ENCODE data around the gene CXXC4.

The CXXC4 gene

GRCh38 chr4:104451573-104451972 lies 43.1 kb downstream of the CXXC4 start:
- Histone ChIP-seq H3K27me3 (ENCODE audit: control insufficient read depth in 1 of 2, insufficient read depth in 2 of 2, low read length in 2 of 2) (no peaks in the 10 kb centered on the region), H3K27ac (ENCODE audit: low read length) (no peak overlapping the region), H3K4me3 (ENCODE audit: low read length in 2 of 2) (no peak overlapping the region), H3K9ac (ENCODE audit: low read length in 2 of 2) (no peak overlapping the region), H3K9me3 (ENCODE audit: control insufficient read depth in 2 of 2, low read length in 2 of 2) (no peaks in the 10 kb centered on the region), H3K4me1 (ENCODE audit: control insufficient read depth, insufficient read depth, low read length) (no peaks in the 10 kb centered on the region), H3K36me3 (ENCODE audit: control insufficient read depth in 2 of 2, insufficient read depth in 2 of 2, low read length in 2 of 2) (no peaks in the 10 kb centered on the region)

GRCh38 chr4:104449537-104449936 lies 45.2 kb downstream of the CXXC4 start:
- Histone ChIP-seq H3K9ac (ENCODE audit: low read length in 2 of 2) (no peak overlapping the region), H3K27me3 (ENCODE audit: control insufficient read depth in 1 of 2, insufficient read depth in 2 of 2, low read length in 2 of 2) (no peaks in the 10 kb centered on the region), H3K36me3 (ENCODE audit: control insufficient read depth in 2 of 2, insufficient read depth in 2 of 2, low read length in 2 of 2) (no peaks in the 10 kb centered on the region), H3K4me1 (ENCODE audit: control insufficient read depth, insufficient read depth, low read length) (no peaks in the 10 kb centered on the region), H3K9me3 (ENCODE audit: control insufficient read depth in 2 of 2, low read length in 2 of 2) (no peaks in the 10 kb centered on the region), H3K27ac (ENCODE audit: low read length) (no peak overlapping the region), H3K4me3 (ENCODE audit: low read length in 2 of 2) (no peak overlapping the region)

GRCh38 chr4:104447294-104447693 lies 47.4 kb downstream of the CXXC4 start:
- H3K9ac ChIP-seq (ENCODE audit: low read length in 2 of 2): no peak overlapping the region
- no peak overlapping the region for H3K27ac ChIP-seq (ENCODE audit: low read length)
- H3K9me3 ChIP-seq (ENCODE audit: control insufficient read depth in 2 of 2, low read length in 2 of 2): no peaks in the 10 kb centered on the region
- H3K27me3 ChIP-seq (ENCODE audit: control insufficient read depth in 1 of 2, insufficient read depth in 2 of 2, low read length in 2 of 2): no peaks in the 10 kb centered on the region
- no peak overlapping the region for H3K4me3 ChIP-seq (ENCODE audit: low read length in 2 of 2)
- H3K36me3 ChIP-seq (ENCODE audit: control insufficient read depth in 2 of 2, insufficient read depth in 2 of 2, low read length in 2 of 2): no peaks in the 10 kb centered on the region
- no peaks in the 10 kb centered on the region for H3K4me1 ChIP-seq (ENCODE audit: control insufficient read depth, insufficient read depth, low read length)

- Histone ChIP-seq H3K4me3 (ENCODE audit: low read length in 2 of 2) (no peak overlapping the region), H3K9ac (ENCODE audit: low read length in 2 of 2) (no peak overlapping the region)
Observed at GRCh38 chr4:104446431-104447278, 48.0 kb downstream of the CXXC4 start.

GRCh38 chr4:104444685-104445084 lies 50.0 kb downstream of the CXXC4 start:
- no peaks in the 10 kb centered on the region for H3K36me3 ChIP-seq (ENCODE audit: control insufficient read depth in 2 of 2, insufficient read depth in 2 of 2, low read length in 2 of 2)
- H3K9me3 ChIP-seq (ENCODE audit: control insufficient read depth in 2 of 2, low read length in 2 of 2): no peaks in the 10 kb centered on the region
- H3K27me3 ChIP-seq (ENCODE audit: control insufficient read depth in 1 of 2, insufficient read depth in 2 of 2, low read length in 2 of 2): no peaks in the 10 kb centered on the region
- no peak overlapping the region for H3K27ac ChIP-seq (ENCODE audit: low read length)
- H3K4me3 ChIP-seq (ENCODE audit: low read length in 2 of 2): no peak overlapping the region
- H3K4me1 ChIP-seq (ENCODE audit: control insufficient read depth, insufficient read depth, low read length): no peaks in the 10 kb centered on the region
- no peak overlapping the region for H3K9ac ChIP-seq (ENCODE audit: low read length in 2 of 2)

More at GRCh38 chr4:104446431-104447278, 48.0 kb downstream of the CXXC4 start:
- Histone ChIP-seq H3K4me1 (ENCODE audit: control insufficient read depth, insufficient read depth, low read length) (no peaks in the 10 kb centered on the region), H3K27me3 (ENCODE audit: control insufficient read depth in 1 of 2, insufficient read depth in 2 of 2, low read length in 2 of 2) (no peaks in the 10 kb centered on the region), H3K9me3 (ENCODE audit: control insufficient read depth in 2 of 2, low read length in 2 of 2) (no peaks in the 10 kb centered on the region), H3K36me3 (ENCODE audit: control insufficient read depth in 2 of 2, insufficient read depth in 2 of 2, low read length in 2 of 2) (no peaks in the 10 kb centered on the region), H3K27ac (ENCODE audit: low read length) (no peak overlapping the region)

- Histone ChIP-seq H3K9ac (ENCODE audit: low read length in 2 of 2) (no peak overlapping the region), H3K36me3 (ENCODE audit: control insufficient read depth in 2 of 2, insufficient read depth in 2 of 2, low read length in 2 of 2) (no peaks in the 10 kb centered on the region), H3K9me3 (ENCODE audit: control insufficient read depth in 2 of 2, low read length in 2 of 2) (no peaks in the 10 kb centered on the region), H3K4me1 (ENCODE audit: control insufficient read depth, insufficient read depth, low read length) (no peaks in the 10 kb centered on the region), H3K27me3 (ENCODE audit: control insufficient read depth in 1 of 2, insufficient read depth in 2 of 2, low read length in 2 of 2) (no peaks in the 10 kb centered on the region), H3K4me3 (ENCODE audit: low read length in 2 of 2) (no peak overlapping the region), H3K27ac (ENCODE audit: low read length) (no peak overlapping the region)
Observed at GRCh38 chr4:104436542-104436941, 58.2 kb downstream of the CXXC4 start.

- H3K4me3 ChIP-seq (ENCODE audit: low read length in 2 of 2): no peak overlapping the region
- no peak overlapping the region for H3K27ac ChIP-seq (ENCODE audit: low read length)
- no peaks in the 10 kb centered on the region for H3K36me3 ChIP-seq (ENCODE audit: control insufficient read depth in 2 of 2, insufficient read depth in 2 of 2, low read length in 2 of 2)
- no peak overlapping the region for H3K9ac ChIP-seq (ENCODE audit: low read length in 2 of 2)
- no peaks in the 10 kb centered on the region for H3K9me3 ChIP-seq (ENCODE audit: control insufficient read depth in 2 of 2, low read length in 2 of 2)
- H3K27me3 ChIP-seq (ENCODE audit: control insufficient read depth in 1 of 2, insufficient read depth in 2 of 2, low read length in 2 of 2): no peaks in the 10 kb centered on the region
- no peaks in the 10 kb centered on the region for H3K4me1 ChIP-seq (ENCODE audit: control insufficient read depth, insufficient read depth, low read length)
Observed at GRCh38 chr4:104429150-104429741, 65.4 kb downstream of the CXXC4 start.

- Histone ChIP-seq H3K4me1 (ENCODE audit: control insufficient read depth, insufficient read depth, low read length) (no peaks in the 10 kb centered on the region), H3K36me3 (ENCODE audit: control insufficient read depth in 2 of 2, insufficient read depth in 2 of 2, low read length in 2 of 2) (no peaks in the 10 kb centered on the region), H3K4me3 (ENCODE audit: low read length in 2 of 2) (no peak overlapping the region), H3K9ac (ENCODE audit: low read length in 2 of 2) (no peak overlapping the region), H3K9me3 (ENCODE audit: control insufficient read depth in 2 of 2, low read length in 2 of 2) (no peaks in the 10 kb centered on the region), H3K27me3 (ENCODE audit: control insufficient read depth in 1 of 2, insufficient read depth in 2 of 2, low read length in 2 of 2) (no peaks in the 10 kb centered on the region), H3K27ac (ENCODE audit: low read length) (no peak overlapping the region)
Observed at GRCh38 chr4:104425948-104426347, 68.7 kb downstream of the CXXC4 start.

GRCh38 chr4:104424989-104425388 lies 69.7 kb downstream of the CXXC4 start:
- Histone ChIP-seq H3K4me3 (ENCODE audit: low read length in 2 of 2) (peak overlapping the region; percentile 47 to 67), H3K27ac (ENCODE audit: low read length) (no peak overlapping the region), H3K9me3 (ENCODE audit: control insufficient read depth in 2 of 2, low read length in 2 of 2) (no peaks in the 10 kb centered on the region)

GRCh38 chr4:104424475-104424941 lies 70.2 kb downstream of the CXXC4 start:
- Histone ChIP-seq H3K27ac (ENCODE audit: low read length) (no peak overlapping the region), H3K27me3 (ENCODE audit: control insufficient read depth in 1 of 2, insufficient read depth in 2 of 2, low read length in 2 of 2) (no peaks in the 10 kb centered on the region), H3K9ac (ENCODE audit: low read length in 2 of 2) (peak overlapping the region in 1 of 2 donors; percentile 16), H3K9me3 (ENCODE audit: control insufficient read depth in 2 of 2, low read length in 2 of 2) (no peaks in the 10 kb centered on the region), H3K4me3 (ENCODE audit: low read length in 2 of 2) (peak overlapping the region; percentile 47 to 67), H3K4me1 (ENCODE audit: control insufficient read depth, insufficient read depth, low read length) (no peaks in the 10 kb centered on the region), H3K36me3 (ENCODE audit: control insufficient read depth in 2 of 2, insufficient read depth in 2 of 2, low read length in 2 of 2) (no peaks in the 10 kb centered on the region)

More at GRCh38 chr4:104424989-104425388, 69.7 kb downstream of the CXXC4 start:
- no peaks in the 10 kb centered on the region for H3K36me3 ChIP-seq (ENCODE audit: control insufficient read depth in 2 of 2, insufficient read depth in 2 of 2, low read length in 2 of 2)
- H3K27me3 ChIP-seq (ENCODE audit: control insufficient read depth in 1 of 2, insufficient read depth in 2 of 2, low read length in 2 of 2): no peaks in the 10 kb centered on the region
- no peaks in the 10 kb centered on the region for H3K4me1 ChIP-seq (ENCODE audit: control insufficient read depth, insufficient read depth, low read length)
- peak overlapping the region in 1 of 2 donors; percentile 16 for H3K9ac ChIP-seq (ENCODE audit: low read length in 2 of 2)

GRCh38 chr4:104421566-104421965 lies 73.1 kb downstream of the CXXC4 start:
- Histone ChIP-seq H3K9me3 (ENCODE audit: control insufficient read depth in 2 of 2, low read length in 2 of 2) (no peaks in the 10 kb centered on the region), H3K9ac (ENCODE audit: low read length in 2 of 2) (no peak overlapping the region), H3K4me3 (ENCODE audit: low read length in 2 of 2) (no peak overlapping the region), H3K36me3 (ENCODE audit: control insufficient read depth in 2 of 2, insufficient read depth in 2 of 2, low read length in 2 of 2) (no peaks in the 10 kb centered on the region), H3K4me1 (ENCODE audit: control insufficient read depth, insufficient read depth, low read length) (no peaks in the 10 kb centered on the region), H3K27me3 (ENCODE audit: control insufficient read depth in 1 of 2, insufficient read depth in 2 of 2, low read length in 2 of 2) (no peaks in the 10 kb centered on the region), H3K27ac (ENCODE audit: low read length) (no peak overlapping the region)

Data from stomach smooth muscle (tissue), 2 donors.